ENCODE data around the gene MYOZ3.

The MYOZ3 gene

GRCh38 chr5:150659360-150660107, 1.5 kb upstream of the MYOZ3 start:
- DNase-seq (ENCODE audit: low read depth) = no peak

DNA sequence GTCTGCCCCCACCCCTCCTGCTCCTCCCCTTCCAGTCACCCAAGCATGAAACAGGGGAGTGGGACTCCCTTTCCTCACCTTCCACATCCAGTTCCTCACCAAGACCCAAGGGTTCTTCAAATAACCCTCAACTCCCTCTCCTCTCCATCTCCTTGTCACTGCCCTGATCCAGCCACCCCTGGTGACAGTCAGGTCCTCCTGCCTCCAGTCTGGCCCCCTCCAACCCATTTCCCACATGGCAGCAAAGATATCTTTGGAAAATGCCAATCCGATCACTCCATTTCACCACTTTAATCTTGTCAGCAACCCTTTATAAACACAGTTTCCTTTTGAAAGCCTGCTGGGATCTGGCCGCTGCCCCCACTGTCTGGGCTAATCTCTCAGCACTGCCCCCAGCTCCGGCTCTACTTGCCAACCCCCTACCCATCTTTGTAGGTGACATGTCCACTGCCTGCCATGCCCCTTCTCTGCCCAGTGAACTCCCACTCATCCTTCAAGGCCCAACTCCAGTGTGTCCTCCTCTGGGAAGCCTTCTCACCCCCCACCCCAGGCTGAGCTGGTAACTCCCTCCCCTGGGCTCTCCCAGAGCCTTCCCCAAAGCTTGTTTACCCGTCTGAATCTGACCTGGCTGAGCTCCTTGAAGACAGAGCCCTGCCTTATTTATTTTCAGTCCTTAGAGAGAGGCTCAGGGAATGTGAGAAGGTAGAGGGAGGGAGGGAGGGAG, 781 bp upstream of the MYOZ3 start:
- no peak for DNase-seq (ENCODE audit: low read depth)

GRCh38 chr5:150661821-150662596, 958 bp downstream of the MYOZ3 start:
- DNase-seq (ENCODE audit: low read depth) = no peak

DNA sequence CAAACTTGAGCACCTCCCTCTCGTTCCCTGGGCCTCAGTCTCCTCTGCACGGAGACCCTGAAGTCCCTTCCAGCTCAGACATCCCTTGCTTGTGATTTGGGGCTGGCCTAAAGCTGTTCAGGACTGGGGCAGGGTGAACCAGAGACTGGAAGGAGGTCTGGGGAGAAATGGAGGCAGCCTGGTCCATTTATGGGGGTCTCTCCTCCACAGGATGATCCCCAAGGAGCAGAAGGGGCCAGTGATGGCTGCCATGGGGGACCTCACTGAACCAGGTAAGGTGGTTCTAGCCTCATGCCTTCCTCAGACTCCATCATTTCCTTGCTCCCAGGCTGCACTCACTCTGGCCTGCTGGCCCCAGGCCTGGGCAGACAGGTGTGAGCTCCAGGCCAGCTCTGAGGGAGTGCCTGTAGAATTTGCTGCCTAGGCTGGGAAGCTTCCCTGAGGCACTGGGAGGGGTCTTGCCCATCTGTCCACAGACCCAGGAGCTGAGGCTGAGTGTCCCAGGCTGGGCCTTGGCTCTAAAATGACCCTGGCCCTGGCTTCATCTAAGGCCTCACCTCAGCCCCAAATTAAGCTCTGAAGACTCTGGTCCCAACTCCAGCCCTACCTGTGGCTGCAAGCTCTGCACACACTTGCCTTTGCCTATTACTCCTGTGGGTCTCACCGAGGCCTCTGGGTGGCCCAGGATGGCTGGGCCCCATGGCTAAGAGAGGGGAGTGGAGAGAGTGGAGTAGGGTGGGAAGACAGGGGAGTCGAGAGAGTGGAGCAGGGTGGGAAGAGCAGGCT, 1.9 kb downstream of the MYOZ3 start:
- DNase-seq (ENCODE audit: low read depth) = no peak

DNA sequence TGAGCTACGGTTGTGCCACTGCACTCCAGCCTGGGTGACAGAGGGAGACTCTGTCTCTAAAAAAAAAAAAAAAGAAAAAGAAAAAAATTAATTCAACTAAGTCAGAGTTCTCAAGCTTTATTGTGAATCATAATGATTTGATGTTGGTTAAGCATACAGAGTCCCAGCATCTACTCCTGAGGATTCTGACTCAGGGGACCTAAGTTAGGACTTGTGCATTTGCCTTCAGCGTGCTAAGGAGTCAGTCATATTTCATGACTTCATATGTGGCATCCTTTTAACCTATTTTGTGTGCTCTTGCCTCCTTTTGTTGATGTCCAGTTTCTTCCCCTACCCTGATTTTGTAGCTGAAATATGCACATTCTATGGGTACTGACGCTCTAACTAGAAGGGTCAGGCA, 2.9 kb downstream of the MYOZ3 start:
- DNase-seq (ENCODE audit: low read depth) = no peak

DNA sequence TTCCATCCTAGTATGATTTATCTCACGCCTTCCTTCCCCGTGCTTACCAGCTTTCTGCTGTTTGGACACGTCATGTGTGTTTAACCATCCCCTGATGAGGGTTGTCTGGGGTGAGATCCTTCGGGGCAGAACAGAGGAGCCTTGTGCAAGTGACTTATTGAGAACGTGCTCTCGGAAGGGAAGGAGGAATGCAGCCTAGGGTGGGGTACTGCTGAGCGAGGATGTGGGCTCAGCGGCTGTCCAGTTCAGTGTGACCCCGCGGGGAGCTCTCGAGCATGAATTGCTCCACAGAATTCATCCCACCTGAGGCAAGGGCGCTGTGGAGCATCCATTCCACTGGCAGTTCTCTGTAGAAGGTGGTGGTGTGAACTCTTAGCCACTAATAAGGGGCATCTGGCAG, 4.0 kb downstream of the MYOZ3 start:
- no peak for DNase-seq (ENCODE audit: low read depth)

GRCh38 chr5:150670275-150670947, 9.4 kb downstream of the MYOZ3 start:
- DNase-seq (ENCODE audit: low read depth) = no peak

DNA sequence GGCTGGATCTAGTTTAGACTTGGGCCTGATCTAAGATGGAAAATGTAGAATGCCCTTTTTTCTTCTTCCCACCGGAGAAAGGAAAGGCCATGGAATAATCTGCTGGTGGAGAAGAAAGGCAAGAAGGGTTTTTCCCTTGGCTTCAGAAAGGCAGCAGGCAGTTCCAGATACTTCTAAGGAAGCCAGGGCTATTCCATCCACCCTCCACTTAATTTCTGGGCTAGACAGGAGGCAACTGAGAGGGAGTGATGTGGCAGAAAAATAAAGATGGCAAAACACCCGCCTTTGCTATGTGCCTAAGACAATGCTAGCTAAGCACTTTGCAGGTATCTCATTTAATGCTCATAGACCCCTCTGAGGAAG, 9.9 kb downstream of the MYOZ3 start:
- no peak for DNase-seq (ENCODE audit: low read depth)

GRCh38 chr5:150671509-150672236, 10.6 kb downstream of the MYOZ3 start:
- no peak for DNase-seq (ENCODE audit: low read depth)

DNA sequence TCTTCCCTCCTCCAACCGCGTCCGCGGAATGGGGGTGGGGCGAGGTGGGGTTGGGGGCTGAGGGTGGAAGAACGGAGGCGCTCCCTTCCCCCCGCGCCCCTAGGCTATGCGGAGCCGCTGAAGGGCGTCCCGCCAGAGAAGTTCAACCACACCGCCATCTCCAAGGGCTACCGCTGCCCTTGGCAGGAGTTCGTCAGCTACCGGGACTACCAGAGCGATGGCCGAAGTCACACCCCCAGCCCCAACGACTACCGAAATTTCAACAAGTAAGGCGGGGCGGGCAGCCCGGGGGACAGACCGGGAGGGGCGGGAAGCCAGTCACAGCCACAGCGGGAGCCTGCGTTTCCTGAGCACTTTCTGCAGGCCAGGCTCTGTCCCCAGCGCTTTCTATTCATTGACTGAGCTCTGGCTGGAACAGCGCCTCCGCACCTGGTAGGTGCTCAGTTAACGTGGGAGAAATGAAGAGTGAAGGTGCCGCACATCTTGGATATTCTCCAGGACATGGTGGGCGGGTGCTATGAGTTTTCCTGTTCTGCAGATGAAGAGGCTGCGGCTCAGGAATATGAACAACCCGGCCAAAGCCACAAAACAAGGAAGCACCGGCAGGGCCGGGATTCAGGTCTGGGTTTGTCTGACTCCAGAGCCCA, 11.3 kb downstream of the MYOZ3 start:
- DNase-seq (ENCODE audit: low read depth) = no peak

DNA sequence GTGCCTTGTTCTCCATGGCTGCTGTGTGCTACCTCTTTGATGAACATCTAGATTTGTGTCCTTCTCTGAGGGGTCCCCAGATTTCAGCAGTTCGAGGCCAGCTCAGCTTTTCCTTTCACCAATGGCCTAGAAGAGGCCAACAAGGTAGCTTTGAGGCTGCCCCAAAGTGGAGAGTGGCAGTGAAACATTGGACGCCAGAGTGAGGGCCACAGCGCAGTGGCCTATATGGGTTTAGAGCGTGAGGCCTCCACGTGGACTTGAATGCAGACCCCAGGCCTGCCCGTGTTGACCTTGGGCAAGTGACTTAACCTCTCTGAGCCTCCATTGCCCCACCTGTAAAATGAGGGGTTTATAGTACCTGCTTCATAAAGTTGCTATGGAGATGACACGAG, 11.8 kb downstream of the MYOZ3 start:
- DNase-seq (ENCODE audit: low read depth) = no peak

DNA sequence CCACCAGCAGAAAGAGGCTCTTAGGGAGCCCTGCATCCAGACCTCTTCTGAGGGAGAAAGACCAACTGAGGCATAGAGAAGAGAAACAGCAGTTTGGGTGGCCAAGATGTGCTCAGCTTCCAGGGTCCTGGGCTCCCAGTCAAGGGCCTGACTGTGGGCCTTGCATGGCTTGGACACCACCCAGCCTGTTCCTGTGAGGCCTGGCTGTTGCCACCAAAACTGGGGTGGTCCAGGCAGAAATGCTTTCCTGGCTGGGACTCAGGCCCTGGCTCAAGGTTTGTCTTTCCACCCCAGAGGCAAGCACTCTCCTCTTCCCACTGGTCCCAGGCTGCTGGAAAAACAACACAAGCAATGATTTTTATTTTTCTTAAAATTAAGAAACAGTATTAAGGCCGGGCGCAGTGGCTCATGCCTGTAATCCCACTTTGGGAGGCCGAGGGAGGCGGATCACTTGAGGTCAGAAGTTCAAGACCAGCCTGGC, 13.3 kb downstream of the MYOZ3 start:
- no peak for DNase-seq (ENCODE audit: low read depth)

- DNase-seq (ENCODE audit: low read depth) = no peak
Measured at GRCh38 chr5:150675069-150675468, 14.0 kb downstream of the MYOZ3 start.

GRCh38 chr5:150676578-150676977, 15.5 kb downstream of the MYOZ3 start:
- no peak for DNase-seq (ENCODE audit: low read depth)

DNA sequence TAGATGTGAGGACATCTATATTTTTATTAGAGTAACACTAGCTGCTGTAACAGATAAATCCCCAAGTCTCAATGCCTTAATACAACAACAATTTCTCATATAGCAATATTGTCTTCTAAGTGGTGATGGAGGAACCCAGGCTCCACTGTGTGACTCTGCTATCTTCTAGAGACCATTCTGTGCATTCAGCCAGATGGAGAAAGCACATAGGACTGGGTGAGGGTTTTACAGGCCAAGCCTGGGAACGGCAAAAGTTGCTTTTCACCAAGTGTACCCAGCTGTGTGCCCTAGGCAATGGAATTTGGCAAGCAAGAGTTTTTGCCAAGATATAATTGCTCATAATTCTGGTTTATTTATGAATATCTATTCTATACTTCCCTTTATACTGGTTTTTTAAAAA, 28.1 kb downstream of the MYOZ3 start:
- DNase-seq (ENCODE audit: low read depth) = no peak

DNA sequence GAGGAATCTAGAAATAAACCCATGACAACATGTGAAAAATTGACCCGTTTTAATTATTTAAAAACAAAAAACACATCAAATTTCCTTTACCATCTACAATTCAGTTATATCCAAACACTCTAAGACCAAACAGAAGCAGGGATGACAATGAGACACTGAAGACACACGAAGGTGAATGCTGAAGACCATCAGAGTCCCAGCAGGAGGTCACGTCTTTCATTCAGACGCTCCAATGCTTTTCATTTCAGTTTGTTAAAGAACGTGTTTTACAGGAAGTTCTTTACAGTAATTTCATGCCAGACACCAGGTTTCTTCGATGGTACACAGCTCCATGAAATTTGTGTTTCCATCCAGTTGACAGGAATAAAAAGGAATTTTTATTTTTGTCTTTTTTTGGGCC, 29.7 kb downstream of the MYOZ3 start:
- no peak for DNase-seq (ENCODE audit: low read depth)

- no peak for DNase-seq (ENCODE audit: low read depth)
Measured at GRCh38 chr5:150692276-150692675, 31.2 kb downstream of the MYOZ3 start.

- no peak for DNase-seq (ENCODE audit: low read depth)
Measured at GRCh38 chr5:150694612-150695011, 33.6 kb downstream of the MYOZ3 start.

GRCh38 chr5:150700246-150700593, 39.2 kb downstream of the MYOZ3 start:
- no peak for DNase-seq (ENCODE audit: low read depth)

DNA sequence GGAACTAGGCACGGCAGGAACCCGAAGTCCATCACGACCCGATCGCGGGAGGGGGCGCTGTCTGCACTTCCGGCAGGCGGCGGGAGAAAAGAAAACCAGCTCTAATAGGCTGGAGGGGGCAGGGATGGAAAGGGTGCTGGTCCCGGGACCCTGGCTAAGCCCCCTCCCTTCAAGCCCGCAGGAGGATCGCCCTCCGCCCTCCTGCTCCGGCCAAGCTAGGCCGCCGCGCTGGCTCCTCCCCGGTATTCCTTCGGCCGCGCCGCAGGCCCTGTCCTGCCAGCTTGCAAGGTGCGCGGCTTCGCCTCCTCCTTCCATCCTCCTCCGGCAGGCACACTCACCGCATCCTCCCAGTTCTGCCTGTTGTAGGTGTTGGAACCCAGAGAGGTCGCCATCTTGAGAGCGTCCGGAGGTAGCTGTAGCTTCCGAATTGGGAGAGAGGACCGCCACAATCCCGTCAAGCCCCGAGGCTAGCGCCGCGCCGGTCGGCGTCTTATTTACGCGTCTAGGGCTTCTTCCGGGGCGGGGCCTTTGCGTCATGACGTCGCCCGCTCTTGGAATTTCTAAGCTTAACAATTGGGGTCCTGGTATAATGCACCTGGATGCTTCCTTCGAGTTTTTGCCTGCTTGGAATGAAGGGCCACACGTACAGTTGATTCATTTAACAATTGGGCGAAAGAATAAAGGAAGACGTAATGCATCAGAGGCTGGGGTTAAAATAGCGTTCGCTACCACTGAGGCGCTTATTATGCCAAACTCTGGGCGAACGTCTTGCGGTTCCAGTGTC, 39.7 kb downstream of the MYOZ3 start, which contains the start of gene RBM22:
Gene RBM22 (minus strand): TSS at position 469 of the 784 bp plus-strand sequence. CDS start 77 bp downstream, at position 392.
- DNase-seq (ENCODE audit: low read depth) = peak; percentile 87
